ENCODE data around the gene TUBB2A.

TUBB2A gene

GRCh38 chr6:3124667-3125066 is 32.7 kb downstream of the TUBB2A start:
- in situ Hi-C loops (cut with HindIII; ENCODE audit: low sequenced_read_pairs) = no loop called here

GRCh38 chr6:3122823-3123182 is 34.5 kb downstream of the TUBB2A start:
- in situ Hi-C loops (cut with HindIII; ENCODE audit: low sequenced_read_pairs) = no loop called here

- in situ Hi-C loops (cut with HindIII; ENCODE audit: low sequenced_read_pairs) = no loop called here
Observed at GRCh38 chr6:3120765-3121089, 36.6 kb downstream of the TUBB2A start.

GRCh38 chr6:3119040-3119723 is 38.2 kb downstream of the TUBB2A start:
- in situ Hi-C loops (cut with HindIII; ENCODE audit: low sequenced_read_pairs) = no loop called here

GRCh38 chr6:3118353-3119039 is 38.8 kb downstream of the TUBB2A start, which contains the start of gene BPHL:
Gene BPHL, plus strand, starts transcription at chr6:3118711. Its CDS starts 30 bp downstream, at chr6:3118741.
- in situ Hi-C loops (cut with HindIII; ENCODE audit: low sequenced_read_pairs) = no loop called here

GRCh38 chr6:3117912-3118352 is 39.4 kb downstream of the TUBB2A start:
- in situ Hi-C loops (cut with HindIII; ENCODE audit: low sequenced_read_pairs) = no loop called here

GRCh38 chr6:3114377-3114776 is 43.0 kb downstream of the TUBB2A start:
- in situ Hi-C loops (cut with HindIII; ENCODE audit: low sequenced_read_pairs) = no loop called here

- in situ Hi-C loops (cut with HindIII; ENCODE audit: low sequenced_read_pairs) = no loop called here
Observed at GRCh38 chr6:3109761-3110160, 47.6 kb downstream of the TUBB2A start.

- in situ Hi-C loops (cut with HindIII; ENCODE audit: low sequenced_read_pairs) = no loop called here
Observed at GRCh38 chr6:3108746-3109414, 48.5 kb downstream of the TUBB2A start.
